Fibroblast of villous mesenchyme (primary cell): ENCODE data around the gene DTL. TPM values are rescaled to one million over a fixed set of nuclear protein-coding genes. Genes with fewer than 3 reads are reported as not detected.
A peak's percentile ranks its signal among the peaks of the same experiment; 100 is the strongest.

Source experiments
- DNase-seq: peaks from one replicate; pipeline ENCODE4 v3.0.0-alpha.2; 2010; ENCODE audit warnings: low read depth
- H3K4me3 ChIP-seq: 2 replicates; pipeline ENCODE4 v1.5.1; 2011; ENCODE audit warnings: low read depth, mild to moderate bottlenecking, low read length
- CTCF ChIP-seq: IDR thresholded peaks from 2 replicates; pipeline ENCODE4 v1.5.1; 2012; ENCODE audit warnings: low read depth, mild to moderate bottlenecking, low read length; ENCODE audit not compliant: insufficient read depth
- total RNA-seq: library from RNA; depleted of rRNA; stranded (reverse); fragments of >200 nt; gene quantifications from 2 replicates; pipeline ENCODE4 v1.2.3, GENCODE V29; 2012

The DTL gene
- total RNA-seq, 1 donor, result 16.0 TPM

GRCh38 chr1:212060632-212061472 lies 25.3 kb downstream of the DTL start:
- no peak for DNase-seq

GRCh38 chr1:212062832-212063438 lies 27.4 kb downstream of the DTL start:
- H3K4me3 ChIP-seq, result no peak overlapping the region
- DNase-seq, result peak; percentile 59
- peak; percentile 67 for TF ChIP-seq CTCF

More at GRCh38 chr1:212060632-212061472, 25.3 kb downstream of the DTL start:
- H3K4me3 ChIP-seq, result no peak overlapping the region
- TF ChIP-seq CTCF, result no peak

GRCh38 chr1:212067787-212068186 lies 32.2 kb downstream of the DTL start:
- DNase-seq, result no peak
- no peak overlapping the region for H3K4me3 ChIP-seq
- no peak for TF ChIP-seq CTCF

- TF ChIP-seq CTCF, result peak; percentile 80
- no peak overlapping the region for H3K4me3 ChIP-seq
- peak; percentile 73 for DNase-seq
Observed at GRCh38 chr1:212070720-212071302, 35.3 kb downstream of the DTL start.

GRCh38 chr1:212072047-212072446 lies 36.5 kb downstream of the DTL start:
- DNase-seq, result no peak
- no peak overlapping the region for H3K4me3 ChIP-seq
- TF ChIP-seq CTCF, result no peak

GRCh38 chr1:212073490-212073889 lies 37.9 kb downstream of the DTL start:
- DNase-seq, result no peak
- H3K4me3 ChIP-seq, result no peak overlapping the region
- no peak for TF ChIP-seq CTCF
